H9 (cell line): ENCODE results near the gene CYP27B1. TPM values are rescaled to one million over a fixed set of nuclear protein-coding genes. Genes with fewer than 3 reads are reported as not detected.

Source experiments
- DNase-seq: peaks from one replicate; pipeline ENCODE4 v3.0.0-alpha.2; 2017
- H2AFZ ChIP-seq: one replicate; pipeline ENCODE4 v1.6.1; 2013; ENCODE audit warnings: mild to moderate bottlenecking, low read length, control low read depth, moderate library complexity
- H2AK5ac ChIP-seq: 2 replicates; pipeline ENCODE4 v1.6.1; 2013; ENCODE audit warnings: low read length, control low read depth, mixed read lengths; ENCODE audit not compliant: insufficient read length
- H2BK120ac ChIP-seq: one replicate; pipeline ENCODE4 v1.6.1; 2013; ENCODE audit warnings: low read depth, mild to moderate bottlenecking, low read length, control low read depth, inconsistent platforms; ENCODE audit not compliant: poor library complexity, severe bottlenecking
- H2BK12ac ChIP-seq: 2 replicates; pipeline ENCODE4 v1.6.1; 2013; ENCODE audit warnings: low read length, control low read depth, mixed read lengths, low read depth; ENCODE audit not compliant: insufficient read length
- H2BK15ac ChIP-seq: 2 replicates; pipeline ENCODE4 v1.6.1; 2013; ENCODE audit warnings: low read depth, low read length, control low read depth
- H2BK20ac ChIP-seq: one replicate; pipeline ENCODE4 v1.6.1; 2013; ENCODE audit warnings: low read depth, mild to moderate bottlenecking, low read length, control low read depth, inconsistent platforms; ENCODE audit not compliant: poor library complexity, severe bottlenecking
- H2BK5ac ChIP-seq: 2 replicates; pipeline ENCODE4 v1.6.1; 2013; ENCODE audit warnings: low read length, control low read depth, mixed read lengths; ENCODE audit not compliant: insufficient read length
- H3K14ac ChIP-seq: 2 replicates; pipeline ENCODE4 v1.6.1; 2013; ENCODE audit warnings: low read length, control low read depth; ENCODE audit not compliant: insufficient read depth
- H3K18ac ChIP-seq: 2 replicates; pipeline ENCODE4 v1.6.1; 2013; ENCODE audit warnings: low read depth, mild to moderate bottlenecking, mixed read lengths, low read length, control low read depth; ENCODE audit not compliant: insufficient read length
- H3K23ac ChIP-seq: 2 replicates; pipeline ENCODE4 v1.6.1; 2013; ENCODE audit warnings: low read length, control low read depth, mixed read lengths, low read depth; ENCODE audit not compliant: insufficient read length
- H3K23me2 ChIP-seq: 2 replicates; pipeline ENCODE4 v1.6.1; 2013; ENCODE audit warnings: low read depth, mild to moderate bottlenecking, mixed read lengths, low read length, control low read depth; ENCODE audit not compliant: insufficient read length, poor library complexity, severe bottlenecking
- H3K27ac ChIP-seq: 2 replicates; pipeline ENCODE4 v1.5.1; 2013; ENCODE audit warnings: low read length, control low read depth, mixed read lengths, low read depth; ENCODE audit not compliant: insufficient read length
- H3K27me3 ChIP-seq: 2 replicates; pipeline ENCODE4 v1.6.1; 2013; ENCODE audit warnings: low read length, control low read depth, inconsistent platforms; ENCODE audit not compliant: insufficient read depth
- H3K4ac ChIP-seq: 2 replicates; pipeline ENCODE4 v1.6.1; 2013; ENCODE audit warnings: low read depth, mild to moderate bottlenecking, control low read depth, inconsistent platforms, low read length, moderate library complexity
- H3K4me1 ChIP-seq: 2 replicates; pipeline ENCODE4 v1.6.1; 2013; ENCODE audit warnings: low read length, control low read depth, inconsistent platforms; ENCODE audit not compliant: insufficient read depth
- H3K4me2 ChIP-seq: 2 replicates; pipeline ENCODE4 v1.6.1; 2013; ENCODE audit warnings: low read length, control low read depth, mixed read lengths; ENCODE audit not compliant: insufficient read length, insufficient read depth
- H3K56ac ChIP-seq: 2 replicates; pipeline ENCODE4 v1.6.1; 2013; ENCODE audit warnings: low read depth, mild to moderate bottlenecking, mixed read lengths, low read length, control low read depth; ENCODE audit not compliant: insufficient read length
- H3K79me1 ChIP-seq: 2 replicates; pipeline ENCODE4 v1.6.1; 2013; ENCODE audit warnings: low read depth, mild to moderate bottlenecking, moderate library complexity, low read length, control low read depth, inconsistent platforms; ENCODE audit not compliant: insufficient read depth, poor library complexity, severe bottlenecking
- H3K79me2 ChIP-seq: 2 replicates; pipeline ENCODE4 v1.6.1; 2013; ENCODE audit warnings: low read length, control low read depth, inconsistent platforms; ENCODE audit not compliant: insufficient read depth
- H3K9ac ChIP-seq: 2 replicates; pipeline ENCODE4 v1.6.1; 2013; ENCODE audit warnings: low read length, control low read depth, mixed read lengths; ENCODE audit not compliant: insufficient read length; ENCODE audit errors: extremely low read depth
- H3K9me3 ChIP-seq: one replicate; pipeline ENCODE4 v1.6.1; 2013; ENCODE audit warnings: low read depth, low read length, inconsistent platforms; ENCODE audit not compliant: control insufficient read depth
- H3T11ph ChIP-seq: one replicate; pipeline ENCODE4 v1.6.1; 2013; ENCODE audit warnings: mild to moderate bottlenecking, low read length, control low read depth, inconsistent platforms
- H4K20me1 ChIP-seq: one replicate; pipeline ENCODE4 v1.6.1; 2013; ENCODE audit not compliant: control insufficient read depth, insufficient read length, insufficient read depth
- H4K5ac ChIP-seq: 2 replicates; pipeline ENCODE4 v1.6.1; 2013; ENCODE audit warnings: low read depth, mild to moderate bottlenecking, mixed read lengths, low read length, control low read depth; ENCODE audit not compliant: insufficient read length
- H4K8ac ChIP-seq: replicated peaks from 2 replicates; pipeline ENCODE4 v1.6.1; 2013; ENCODE audit warnings: low read length, control low read depth, mixed read lengths, low read depth; ENCODE audit not compliant: insufficient read length
- H4K91ac ChIP-seq: 2 replicates; pipeline ENCODE4 v1.6.1; 2013; ENCODE audit warnings: low read depth, mild to moderate bottlenecking, moderate library complexity, mixed read lengths, low read length, control low read depth; ENCODE audit not compliant: insufficient read length
- H3K27ac Mint-ChIP-seq, 3 experiments: 2 replicates in 2 of 3; 3 replicates in 1 of 3; pipeline ENCODE4 v1.8.0; 2020 to 2021; ENCODE audit warnings: mixed read lengths in 3 of 3, mild to moderate bottlenecking in 1 of 3, moderate library complexity in 1 of 3
- H3K27me3 Mint-ChIP-seq: 2 replicates; pipeline ENCODE4 v1.8.0; 2021; ENCODE audit warnings: low read depth, mild to moderate bottlenecking, moderate library complexity, mixed read lengths
- H3K36me3 Mint-ChIP-seq, 3 experiments: 2 replicates in 2 of 3; 3 replicates in 1 of 3; pipeline ENCODE4 v1.8.0; 2020 to 2021; ENCODE audit warnings: low read depth in 3 of 3, mixed read lengths in 3 of 3; ENCODE audit not compliant: insufficient read depth in 1 of 3
- H3K4me1 Mint-ChIP-seq, 2 experiments: 2 replicates each; pipeline ENCODE4 v1.8.0; 2020; ENCODE audit warnings: mixed read lengths in 2 of 2
- H3K4me3 Mint-ChIP-seq, 2 experiments: 2 replicates in 1 of 2; 3 replicates in 1 of 2; pipeline ENCODE4 v1.8.0; 2020 to 2021; ENCODE audit warnings: mild to moderate bottlenecking in 2 of 2, mixed read lengths in 2 of 2, moderate library complexity in 1 of 2
- H3K9me3 Mint-ChIP-seq, 2 experiments: 2 replicates in 1 of 2; 3 replicates in 1 of 2; pipeline ENCODE4 v1.8.0; 2020; ENCODE audit warnings: mild to moderate bottlenecking in 2 of 2, mixed read lengths in 2 of 2, moderate library complexity in 1 of 2
- WGBS: extraction: QIAGEN DNeasy Blood & Tissue Kit; methylation state at CpG from one replicate; pipeline ENCODE4 v1.1.7; 2013; ENCODE audit warnings: missing lambda C conversion rate, low lambda C conversion rate, mixed read lengths; ENCODE audit not compliant: insufficient read length; ENCODE audit errors: extremely low coverage; 5-methylcytosine and 5-hydroxymethylcytosine counted together
- total RNA-seq: library from RNA; stranded (reverse); gene quantifications from 2 replicates; pipeline ENCODE4 v1.2.1, GENCODE V29; 2021
- TF ChIP-seq, protein P1 (sequence below): fragments of 200-600 bp; sonication (generic); conservative IDR thresholded peaks from 3 replicates; pipeline ENCODE4 v1.8.0; 2021; ENCODE audit warnings: antibody characterized with exemption, mild to moderate bottlenecking

The CYP27B1 gene
- total RNA-seq, 1 experiment from 2014 or later = 6.1 TPM

- H3K27ac Mint-ChIP-seq = no peak overlapping the region
- WGBS = no CpG with 5 or more reads among the region's 20 CpGs
- TF ChIP-seq, protein P1, sequence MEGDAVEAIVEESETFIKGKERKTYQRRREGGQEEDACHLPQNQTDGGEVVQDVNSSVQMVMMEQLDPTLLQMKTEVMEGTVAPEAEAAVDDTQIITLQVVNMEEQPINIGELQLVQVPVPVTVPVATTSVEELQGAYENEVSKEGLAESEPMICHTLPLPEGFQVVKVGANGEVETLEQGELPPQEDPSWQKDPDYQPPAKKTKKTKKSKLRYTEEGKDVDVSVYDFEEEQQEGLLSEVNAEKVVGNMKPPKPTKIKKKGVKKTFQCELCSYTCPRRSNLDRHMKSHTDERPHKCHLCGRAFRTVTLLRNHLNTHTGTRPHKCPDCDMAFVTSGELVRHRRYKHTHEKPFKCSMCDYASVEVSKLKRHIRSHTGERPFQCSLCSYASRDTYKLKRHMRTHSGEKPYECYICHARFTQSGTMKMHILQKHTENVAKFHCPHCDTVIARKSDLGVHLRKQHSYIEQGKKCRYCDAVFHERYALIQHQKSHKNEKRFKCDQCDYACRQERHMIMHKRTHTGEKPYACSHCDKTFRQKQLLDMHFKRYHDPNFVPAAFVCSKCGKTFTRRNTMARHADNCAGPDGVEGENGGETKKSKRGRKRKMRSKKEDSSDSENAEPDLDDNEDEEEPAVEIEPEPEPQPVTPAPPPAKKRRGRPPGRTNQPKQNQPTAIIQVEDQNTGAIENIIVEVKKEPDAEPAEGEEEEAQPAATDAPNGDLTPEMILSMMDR = no peak
These were observed 46.9 kb downstream of the CYP27B1 start for GRCh38 chr12:57719777-57720605.

More at GRCh38 chr12:57719777-57720605, 46.9 kb downstream of the CYP27B1 start:
- H3T11ph ChIP-seq = no peak overlapping the region
- H2BK15ac ChIP-seq = no peak overlapping the region
- no peak overlapping the region for H3K4ac ChIP-seq
- no peaks in the 10 kb centered on the region for H3K79me2 ChIP-seq
- no peaks in the 10 kb centered on the region for H3K9me3 Mint-ChIP-seq
- peaks cover 2 to 3% of the 10 kb centered on the region in 2 experiments; a peak in 3 of 4 replicates for H3K4me1 Mint-ChIP-seq
- H3K27me3 Mint-ChIP-seq = peaks cover 20% of the 10 kb centered on the region
- no peaks in the 10 kb centered on the region for H3K79me1 ChIP-seq
- no peak overlapping the region for H3K23ac ChIP-seq
- H2AFZ ChIP-seq = no peak overlapping the region
- H3K56ac ChIP-seq = no peak overlapping the region
- H3K9ac ChIP-seq = no peak overlapping the region
- H3K18ac ChIP-seq = no peak overlapping the region
- no peaks in the 10 kb centered on the region; the same call in 1 of the 2 replicates for H3K27me3 ChIP-seq
- peaks cover 14 to 52% (median 23%) of the 10 kb centered on the region in 3 experiments for H3K36me3 Mint-ChIP-seq
- no peaks in the 10 kb centered on the region for H3K4me1 ChIP-seq
- no peak overlapping the region for H2BK12ac ChIP-seq
- H3K4me3 Mint-ChIP-seq = no peak overlapping the region
- no peak overlapping the region for H4K5ac ChIP-seq
- no peaks in the 10 kb centered on the region for H3K23me2 ChIP-seq
- no peak overlapping the region for H3K27ac ChIP-seq
- H2BK120ac ChIP-seq = no peak overlapping the region
- no peak overlapping the region for H4K8ac ChIP-seq
- H3K9me3 ChIP-seq = no peaks in the 10 kb centered on the region
- H2BK5ac ChIP-seq = no peak overlapping the region
- no peak overlapping the region for H2BK20ac ChIP-seq
- no peak overlapping the region for H2AK5ac ChIP-seq
- no peak overlapping the region for H3K14ac ChIP-seq
- H4K91ac ChIP-seq = no peak overlapping the region
- no peaks in the 10 kb centered on the region for H4K20me1 ChIP-seq
- no peak overlapping the region for H3K4me2 ChIP-seq
- no peak for DNase-seq
